Loucy (cell line): ENCODE results near the gene ITIH3.

ENCODE experiments used
- H2AFZ ChIP-seq: fragments of 200-600 bp; sonication (generic); 2 replicates; pipeline ENCODE4 v1.6.0; 2016; ENCODE audit warnings: antibody characterized with exemption, mild to moderate bottlenecking, low read length, moderate library complexity
- H3F3A ChIP-seq: fragments of 200-600 bp; 2 replicates; pipeline ENCODE4 v1.6.0; 2016; ENCODE audit warnings: antibody characterized with exemption, low read depth, mild to moderate bottlenecking
- H3K27me3 ChIP-seq: fragments of 200-600 bp; sonication (generic); 2 replicates; pipeline ENCODE4 v1.6.1; 2014; ENCODE audit warnings: low read length, mild to moderate bottlenecking; ENCODE audit not compliant: insufficient read depth, poor library complexity, severe bottlenecking
- H3K36me3 ChIP-seq: fragments of 200-600 bp; sonication (generic); 2 replicates; pipeline ENCODE4 v1.6.1; 2016; ENCODE audit warnings: low read length; ENCODE audit not compliant: insufficient read depth
- H3K4me1 ChIP-seq: fragments of 200-600 bp; sonication (generic); 2 replicates; pipeline ENCODE4 v1.5.1; 2014; ENCODE audit warnings: low read length, mild to moderate bottlenecking; ENCODE audit not compliant: insufficient read depth, poor library complexity, severe bottlenecking
- H3K4me2 ChIP-seq: fragments of 200-600 bp; sonication (generic); 2 replicates; pipeline ENCODE4 v1.6.0; 2014; ENCODE audit warnings: antibody characterized with exemption, low read length, low read depth, mild to moderate bottlenecking; ENCODE audit not compliant: poor library complexity, severe bottlenecking
- H3K4me3 ChIP-seq: fragments of 200-600 bp; sonication (generic); 2 replicates; pipeline ENCODE4 v1.5.1; 2014; ENCODE audit warnings: low read length, mild to moderate bottlenecking, mixed read lengths; ENCODE audit not compliant: poor library complexity, severe bottlenecking
- H3K79me2 ChIP-seq: fragments of 200-600 bp; sonication (generic); 2 replicates; pipeline ENCODE4 v1.6.1; 2014; ENCODE audit warnings: low read length; ENCODE audit not compliant: insufficient read depth
- H3K9ac ChIP-seq: fragments of 200-600 bp; sonication (generic); 2 replicates; pipeline ENCODE4 v1.6.0; 2014; ENCODE audit warnings: mild to moderate bottlenecking, low read depth, low read length, moderate library complexity; ENCODE audit not compliant: poor library complexity, severe bottlenecking
- H3K9me2 ChIP-seq: fragments of 200-600 bp; sonication (generic); replicated peaks from 2 replicates; pipeline ENCODE4 v1.6.1; 2016; ENCODE audit warnings: low read depth, low read length, mixed read lengths
- H3K9me3 ChIP-seq: fragments of 200-600 bp; sonication (generic); 2 replicates; pipeline ENCODE4 v1.6.1; 2014; ENCODE audit warnings: mild to moderate bottlenecking, antibody characterized with exemption, low read length, low read depth; ENCODE audit not compliant: insufficient read depth
- H4K20me1 ChIP-seq: fragments of 200-600 bp; sonication (generic); 2 replicates; pipeline ENCODE4 v1.6.0; 2014; ENCODE audit warnings: antibody characterized with exemption, low read length, mild to moderate bottlenecking; ENCODE audit not compliant: insufficient read depth, poor library complexity, severe bottlenecking
- CTCF ChIP-seq: fragments of 200-600 bp; sonication (generic); conservative IDR thresholded peaks from 2 replicates; pipeline ENCODE4 v1.5.1; 2014; ENCODE audit warnings: mild to moderate bottlenecking, antibody characterized with exemption, low read length
- EZH2phosphoT487 ChIP-seq: fragments of 200-600 bp; IDR thresholded peaks from 2 replicates; pipeline ENCODE4 v1.6.1; 2018; ENCODE audit warnings: antibody characterized with exemption, mild to moderate bottlenecking, moderate library complexity, borderline replicate concordance

Gene ITIH3

GRCh38 chr3:52770496-52771333 lies 23.9 kb upstream of the ITIH3 start, which contains the start of gene NEK4:
TSS of gene NEK4 (minus strand) at chr3:52770940. CDS start at chr3:52770746, 194 bp downstream.
- TF ChIP-seq CTCF (no peak), EZH2phosphoT487 (no peak)
- no peaks in the 10 kb centered on the region for H3K9me3 ChIP-seq
- H2AFZ ChIP-seq = peak within 1 kb of the TSS; percentile 82
- H4K20me1 ChIP-seq = no peaks in the 10 kb centered on the region
- peak within 1 kb of the TSS; percentile 98 for H3K4me2 ChIP-seq
- peaks cover 20% of the 10 kb centered on the region; the same call in 1 of the 2 replicates for H3K79me2 ChIP-seq
- no peaks in the 10 kb centered on the region for H3K27me3 ChIP-seq
- peak within 1 kb of the TSS; percentile 72 for H3K9ac ChIP-seq
- peaks cover 4% of the 10 kb centered on the region; the same call in 1 of the 2 replicates for H3K36me3 ChIP-seq
- H3K9me2 ChIP-seq = no peaks in the 10 kb centered on the region
- H3K4me3 ChIP-seq = peak within 1 kb of the TSS; percentile 73
- no peaks in the 10 kb centered on the region for H3F3A ChIP-seq
- H3K4me1 ChIP-seq = peaks cover 14% of the 10 kb centered on the region

DNA sequence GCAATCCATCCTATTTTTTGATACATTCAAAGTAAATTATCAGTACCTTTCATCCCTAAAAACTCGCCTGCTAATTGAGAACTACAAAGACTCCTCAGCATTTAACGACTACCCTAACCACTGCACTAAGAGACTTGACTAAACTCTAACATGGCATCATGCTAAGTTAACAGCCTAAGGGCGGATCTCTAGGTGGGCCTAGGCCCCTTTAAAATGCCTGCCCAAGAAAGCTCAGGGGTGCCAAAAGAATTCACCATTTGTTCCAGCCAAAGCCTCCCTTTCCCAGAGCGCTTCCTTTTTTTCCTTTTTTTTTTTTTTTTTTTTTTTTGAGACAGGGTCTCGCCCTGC lies 23.3 kb upstream of the ITIH3 start:
- H3K9me2 ChIP-seq = no peaks in the 10 kb centered on the region
- H3K9ac ChIP-seq = peak overlapping the region; percentile 72
- H3K4me1 ChIP-seq = peaks cover 14% of the 10 kb centered on the region
- H3K9me3 ChIP-seq = no peaks in the 10 kb centered on the region
- no peaks in the 10 kb centered on the region for H4K20me1 ChIP-seq
- H3K36me3 ChIP-seq = no peaks in the 10 kb centered on the region
- no peaks in the 10 kb centered on the region for H3K27me3 ChIP-seq
- peak overlapping the region; percentile 73 for H3K4me3 ChIP-seq
- H3F3A ChIP-seq = no peaks in the 10 kb centered on the region
- H2AFZ ChIP-seq = peak overlapping the region; percentile 82
- peaks cover 20% of the 10 kb centered on the region; the same call in 1 of the 2 replicates for H3K79me2 ChIP-seq
- peak overlapping the region; percentile 63 for H3K4me2 ChIP-seq
- TF ChIP-seq CTCF (no peak), EZH2phosphoT487 (no peak)

GRCh38 chr3:52771702-52772101 lies 22.9 kb upstream of the ITIH3 start:
- Histone ChIP-seq H3K36me3 (no peaks in the 10 kb centered on the region), H3K4me1 (peaks cover 14% of the 10 kb centered on the region), H2AFZ (no peak overlapping the region), H3K4me2 (peak overlapping the region; percentile 63), H4K20me1 (no peaks in the 10 kb centered on the region), H3K79me2 (peaks cover 20% of the 10 kb centered on the region; the same call in 1 of the 2 replicates), H3K4me3 (peak overlapping the region; percentile 73), H3K9me2 (no peaks in the 10 kb centered on the region), H3K9ac (peak overlapping the region; percentile 72), H3K9me3 (no peaks in the 10 kb centered on the region), H3K27me3 (no peaks in the 10 kb centered on the region), H3F3A (no peaks in the 10 kb centered on the region)
- TF ChIP-seq CTCF = no peak
- TF ChIP-seq EZH2phosphoT487 = no peak
